Muscle layer of colon (tissue), 2 donors: ENCODE data around the gene RAD51B.

Source experiments
- H3K27ac ChIP-seq: one replicate; pipeline ENCODE4 v1.7.0; 2013; ENCODE audit warnings: low read depth, mild to moderate bottlenecking, low read length, moderate library complexity
- H3K27me3 ChIP-seq, 2 donors: one replicate each; pipeline ENCODE4 v1.7.0; 2013; ENCODE audit warnings: low read length in 2 of 2, mild to moderate bottlenecking in 2 of 2; ENCODE audit not compliant: insufficient read depth in 2 of 2, control insufficient read depth in 1 of 2
- H3K36me3 ChIP-seq: one replicate; pipeline ENCODE4 v1.7.0; 2013; ENCODE audit warnings: mild to moderate bottlenecking, low read length; ENCODE audit not compliant: insufficient read depth
- H3K4me1 ChIP-seq: one replicate; pipeline ENCODE4 v1.7.0; 2013; ENCODE audit warnings: mild to moderate bottlenecking, low read length; ENCODE audit not compliant: insufficient read depth
- H3K4me3 ChIP-seq, 2 donors: one replicate each; pipeline ENCODE4 v1.7.0; 2013; ENCODE audit warnings: low read length in 2 of 2, low read depth in 1 of 2, mild to moderate bottlenecking in 1 of 2, moderate library complexity in 1 of 2
- H3K9ac ChIP-seq: one replicate; pipeline ENCODE4 v1.7.0; 2013; ENCODE audit warnings: low read length
- H3K9me3 ChIP-seq: one replicate; pipeline ENCODE4 v1.7.0; 2013; ENCODE audit warnings: mild to moderate bottlenecking, low read length
- donor health status: abdominal sarcoma.
- donor health status: Adenocarcinoma of cecum.

Gene RAD51B

GRCh38 chr14:68389943-68390342 is 570.4 kb downstream of the RAD51B start:
- Histone ChIP-seq H3K4me1 (peaks cover 91% of the 10 kb centered on the region), H3K4me3 (no peak overlapping the region), H3K27ac (peak overlapping the region; percentile 50), H3K9ac (no peak overlapping the region), H3K9me3 (no peaks in the 10 kb centered on the region), H3K27me3 (no peaks in the 10 kb centered on the region), H3K36me3 (no peaks in the 10 kb centered on the region)

DNA sequence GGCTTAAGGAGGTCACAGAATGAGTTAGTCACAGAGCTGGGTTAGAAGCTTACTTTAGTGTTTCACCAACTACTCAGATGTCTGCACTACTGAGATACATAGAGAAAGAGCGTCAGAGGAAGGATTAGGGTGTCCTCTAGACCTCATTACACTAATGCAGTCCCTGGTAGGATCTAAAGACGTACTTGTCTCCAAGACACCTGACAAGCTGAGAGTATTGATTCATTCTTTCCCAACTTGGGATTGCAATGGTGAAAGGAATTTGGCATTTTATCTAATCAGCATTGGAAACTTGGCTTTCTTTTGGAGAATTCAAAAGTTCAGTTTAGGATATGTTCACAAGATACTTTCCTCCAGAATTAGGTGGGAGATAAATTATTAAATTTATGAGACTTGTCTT is 571.2 kb downstream of the RAD51B start:
- H3K9ac ChIP-seq, result no peak overlapping the region
- H3K36me3 ChIP-seq, result no peaks in the 10 kb centered on the region
- H3K4me3 ChIP-seq, result no peak overlapping the region
- H3K9me3 ChIP-seq, result no peaks in the 10 kb centered on the region
- H3K27me3 ChIP-seq, result no peaks in the 10 kb centered on the region
- H3K27ac ChIP-seq, result peak overlapping the region; percentile 50
- H3K4me1 ChIP-seq, result peaks cover 91% of the 10 kb centered on the region

DNA sequence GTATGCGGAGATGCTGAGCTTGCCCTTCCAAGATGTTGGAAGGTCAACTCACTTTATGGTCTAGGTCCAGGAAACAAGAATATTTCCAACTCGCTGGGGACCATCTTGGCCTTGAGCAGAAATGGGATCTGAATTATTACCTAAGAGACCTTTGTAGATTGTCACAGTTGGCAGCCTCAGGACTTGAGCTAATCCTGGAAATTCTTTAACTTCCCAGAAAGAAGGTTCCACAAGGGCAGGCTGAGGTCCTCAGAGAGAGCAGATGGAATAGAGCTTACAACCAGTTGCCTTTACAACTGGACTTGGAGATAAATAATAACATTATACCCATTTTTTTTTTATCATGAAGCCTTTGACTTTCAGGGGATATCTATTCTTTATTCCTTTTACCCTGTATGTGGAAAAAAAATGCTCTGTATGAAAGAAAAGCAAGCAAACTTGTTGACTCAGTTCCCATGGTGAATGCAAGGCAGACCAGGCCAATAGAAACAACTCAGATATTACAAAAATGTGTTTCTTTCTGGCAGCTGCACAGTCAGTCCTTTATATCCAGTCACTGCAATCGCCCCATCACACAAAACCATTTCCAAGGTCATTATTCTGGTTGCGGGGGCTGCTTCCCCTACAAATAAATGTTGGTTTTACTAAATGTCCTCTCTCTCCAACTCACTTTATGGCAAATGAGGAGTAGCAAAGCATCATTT is 571.9 kb downstream of the RAD51B start:
- no peaks in the 10 kb centered on the region for H3K36me3 ChIP-seq
- no peaks in the 10 kb centered on the region for H3K9me3 ChIP-seq
- H3K4me3 ChIP-seq, result no peak overlapping the region
- H3K27ac ChIP-seq, result peak overlapping the region; percentile 50
- no peaks in the 10 kb centered on the region for H3K27me3 ChIP-seq
- peaks cover 88% of the 10 kb centered on the region for H3K4me1 ChIP-seq
- no peak overlapping the region for H3K9ac ChIP-seq

DNA sequence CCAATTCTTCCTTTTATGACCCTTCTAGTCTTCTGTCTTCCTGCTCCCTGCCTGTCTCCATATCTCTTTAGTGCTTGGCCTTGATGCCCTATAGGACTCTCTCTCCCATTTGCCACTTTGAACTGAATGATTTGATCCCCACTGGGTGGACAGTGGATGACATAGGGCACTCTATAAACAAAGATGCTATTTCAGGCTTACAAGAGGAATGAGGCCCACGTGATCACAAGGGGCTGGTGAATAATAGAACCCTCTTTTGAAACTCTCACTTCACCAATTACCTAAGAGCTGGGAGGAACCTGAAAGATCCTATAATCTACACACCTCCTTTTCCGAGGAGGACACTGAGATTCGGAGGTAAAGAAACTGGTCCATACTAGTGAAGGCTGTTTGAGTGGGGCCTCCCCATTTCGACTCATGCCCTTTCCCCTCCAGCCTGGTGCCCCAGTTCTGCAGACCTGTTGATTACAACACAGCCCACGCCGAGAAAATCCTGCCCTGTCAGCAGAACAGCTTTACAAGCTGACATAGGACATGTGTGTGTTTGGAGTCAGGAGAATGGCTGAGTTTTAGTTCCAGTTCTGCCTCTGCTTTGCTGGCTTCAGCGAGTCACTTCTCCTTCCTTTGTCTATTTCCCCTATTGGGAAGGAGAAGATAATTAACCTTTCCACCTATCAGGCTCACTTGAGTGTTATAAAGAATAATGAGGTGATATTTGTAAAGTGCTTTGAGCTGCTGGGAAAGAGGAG is 573.0 kb downstream of the RAD51B start:
- peak overlapping the region; percentile 50 for H3K27ac ChIP-seq
- H3K4me1 ChIP-seq, result peaks cover 88% of the 10 kb centered on the region
- H3K36me3 ChIP-seq, result no peaks in the 10 kb centered on the region

DNA sequence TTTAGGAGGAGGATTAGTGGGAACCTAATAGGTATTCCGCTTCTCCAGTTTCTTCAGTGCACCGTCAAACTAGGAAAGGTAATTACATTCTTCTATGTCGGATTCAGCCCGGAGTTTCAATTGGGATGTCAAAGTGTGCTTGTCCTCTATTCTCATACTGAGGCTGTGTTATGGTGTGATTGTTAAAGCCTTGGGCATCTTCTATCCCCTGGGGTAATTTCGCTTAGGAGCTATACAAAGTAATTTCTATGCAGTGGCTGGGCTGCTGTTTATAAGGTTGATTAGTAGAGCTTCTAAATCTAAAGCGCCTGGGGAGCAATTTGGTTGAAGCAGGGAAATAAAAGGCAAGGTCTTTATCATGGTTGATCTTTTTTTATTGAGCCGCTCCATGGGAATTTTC is 573.7 kb downstream of the RAD51B start:
- Histone ChIP-seq H3K27me3 (no peaks in the 10 kb centered on the region), H3K27ac (peak overlapping the region; percentile 50), H3K4me1 (peaks cover 91% of the 10 kb centered on the region), H3K4me3 (no peak overlapping the region), H3K9ac (no peak overlapping the region), H3K36me3 (no peaks in the 10 kb centered on the region), H3K9me3 (no peaks in the 10 kb centered on the region)

More for the DNA sequence above, 573.0 kb downstream of the RAD51B start:
- H3K4me3 ChIP-seq, result no peak overlapping the region
- H3K9me3 ChIP-seq, result no peaks in the 10 kb centered on the region
- no peak overlapping the region for H3K9ac ChIP-seq
- H3K27me3 ChIP-seq, result no peaks in the 10 kb centered on the region

DNA sequence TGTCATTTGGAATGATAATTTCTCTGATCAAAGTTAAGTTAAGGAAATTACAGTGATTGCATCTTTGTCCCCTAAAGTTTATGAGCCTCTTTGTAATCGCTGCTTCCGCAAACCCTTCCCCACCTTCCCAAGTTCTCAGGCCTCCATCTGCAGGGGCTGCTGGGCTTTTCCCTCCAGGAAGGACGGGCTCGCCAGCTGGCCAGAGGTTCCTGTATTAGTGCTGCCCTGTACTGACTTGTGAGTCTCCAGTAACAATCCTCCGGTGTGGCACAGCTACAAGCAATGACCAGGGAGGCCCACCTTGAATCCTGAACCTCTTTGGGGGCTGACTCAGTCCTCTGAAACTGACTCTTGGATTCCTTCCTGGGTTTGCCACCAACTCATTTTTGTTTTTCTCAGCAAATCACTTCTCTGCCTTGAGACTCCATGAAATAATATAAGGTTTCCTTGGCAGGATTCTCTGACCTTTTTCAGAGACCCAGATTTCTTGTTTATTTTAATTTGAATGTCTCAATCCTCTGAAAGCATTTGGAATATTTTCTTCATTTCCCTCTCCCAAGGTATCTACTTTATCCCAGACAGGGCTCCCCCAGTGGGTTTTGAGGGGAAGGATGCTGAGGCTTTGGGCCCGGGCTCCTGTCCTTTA is 574.7 kb downstream of the RAD51B start:
- Histone ChIP-seq H3K4me3 (peak overlapping the region in 1 of 2 donors; percentile 20), H3K9ac (no peak overlapping the region), H3K36me3 (no peaks in the 10 kb centered on the region), H3K27me3 (no peaks in the 10 kb centered on the region), H3K9me3 (no peaks in the 10 kb centered on the region), H3K27ac (peak overlapping the region; percentile 69), H3K4me1 (peaks cover 94% of the 10 kb centered on the region)

DNA sequence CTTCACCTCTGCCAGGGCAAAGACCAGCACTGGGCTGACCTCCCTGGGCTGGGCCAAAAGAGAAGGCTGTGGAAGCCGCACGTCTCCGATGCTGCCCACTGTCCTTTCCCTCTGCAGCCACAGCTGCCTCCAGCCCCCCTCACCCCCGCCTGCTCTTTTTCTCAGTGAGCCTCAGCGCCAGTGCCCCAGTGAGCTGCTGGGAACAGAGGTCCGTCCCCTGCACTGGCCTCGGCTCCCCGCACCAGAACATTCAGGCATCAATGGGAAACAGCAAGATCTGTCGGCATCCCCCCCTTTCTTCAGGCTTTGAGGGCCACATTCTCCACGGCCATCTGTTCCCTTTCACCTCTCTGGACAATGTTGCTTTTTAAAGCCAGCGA is 575.2 kb downstream of the RAD51B start:
- no peak overlapping the region for H3K9ac ChIP-seq
- no peaks in the 10 kb centered on the region for H3K36me3 ChIP-seq
- H3K9me3 ChIP-seq, result no peaks in the 10 kb centered on the region
- H3K4me3 ChIP-seq, result peak overlapping the region in 1 of 2 donors; percentile 20
- no peaks in the 10 kb centered on the region for H3K27me3 ChIP-seq
- H3K4me1 ChIP-seq, result peaks cover 92% of the 10 kb centered on the region
- peak overlapping the region; percentile 69 for H3K27ac ChIP-seq

- no peaks in the 10 kb centered on the region for H3K27me3 ChIP-seq
- peak overlapping the region in 1 of 2 donors; percentile 25 for H3K4me3 ChIP-seq
- no peak overlapping the region for H3K9ac ChIP-seq
- H3K9me3 ChIP-seq, result no peaks in the 10 kb centered on the region
- H3K27ac ChIP-seq, result peak overlapping the region; percentile 69
- no peaks in the 10 kb centered on the region for H3K36me3 ChIP-seq
- peaks cover 92% of the 10 kb centered on the region for H3K4me1 ChIP-seq
These were observed 576.0 kb downstream of the RAD51B start for GRCh38 chr14:68395604-68396003.

- H3K9ac ChIP-seq, result no peak overlapping the region
- no peaks in the 10 kb centered on the region for H3K27me3 ChIP-seq
- H3K9me3 ChIP-seq, result no peaks in the 10 kb centered on the region
- H3K4me3 ChIP-seq, result no peak overlapping the region
- H3K36me3 ChIP-seq, result no peaks in the 10 kb centered on the region
- H3K27ac ChIP-seq, result peak overlapping the region; percentile 6
- peaks cover 92% of the 10 kb centered on the region for H3K4me1 ChIP-seq
These were observed 576.9 kb downstream of the RAD51B start for GRCh38 chr14:68396461-68396860.

DNA sequence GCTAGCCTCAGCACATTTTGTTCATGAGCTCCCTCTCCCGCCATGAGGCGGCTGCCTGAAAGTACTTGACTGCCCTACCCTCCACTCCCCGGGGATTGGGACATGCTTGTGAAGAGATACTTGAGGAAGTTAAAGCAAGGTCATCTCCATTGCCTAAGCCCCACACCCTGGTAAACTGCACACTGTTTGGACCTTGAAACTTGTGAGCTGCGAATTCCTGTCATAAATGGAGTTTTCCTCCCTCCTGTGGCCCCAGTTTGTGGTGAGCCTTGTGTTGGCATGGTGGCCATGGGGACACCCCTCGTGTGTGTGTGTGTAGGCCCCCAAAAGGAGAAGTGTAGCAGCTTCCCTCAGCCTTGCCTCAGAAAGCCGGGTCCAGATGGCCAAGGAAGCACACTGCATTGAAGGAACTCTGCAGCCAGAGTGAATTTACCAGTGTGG is 577.8 kb downstream of the RAD51B start:
- H3K27ac ChIP-seq, result peak overlapping the region; percentile 66
- H3K27me3 ChIP-seq, result no peaks in the 10 kb centered on the region
- H3K9ac ChIP-seq, result no peak overlapping the region
- peaks cover 89% of the 10 kb centered on the region for H3K4me1 ChIP-seq
- H3K36me3 ChIP-seq, result no peaks in the 10 kb centered on the region
- no peaks in the 10 kb centered on the region for H3K9me3 ChIP-seq
- no peak overlapping the region for H3K4me3 ChIP-seq

GRCh38 chr14:68397822-68398221 is 578.2 kb downstream of the RAD51B start:
- no peaks in the 10 kb centered on the region for H3K9me3 ChIP-seq
- H3K27ac ChIP-seq, result peak overlapping the region; percentile 66
- no peak overlapping the region for H3K9ac ChIP-seq
- H3K4me1 ChIP-seq, result peaks cover 89% of the 10 kb centered on the region
- H3K4me3 ChIP-seq, result no peak overlapping the region
- no peaks in the 10 kb centered on the region for H3K36me3 ChIP-seq
- no peaks in the 10 kb centered on the region for H3K27me3 ChIP-seq
